GM10847 (cell line): Measurements from ENCODE around the gene BCL2L13.

Experiments used
- POLR2A ChIP-seq: IDR thresholded peaks from 2 replicates; pipeline ENCODE4 v1.6.1; 2011; ENCODE audit not compliant: insufficient read length; ENCODE audit errors: extremely low read depth

The BCL2L13 gene

DNA sequence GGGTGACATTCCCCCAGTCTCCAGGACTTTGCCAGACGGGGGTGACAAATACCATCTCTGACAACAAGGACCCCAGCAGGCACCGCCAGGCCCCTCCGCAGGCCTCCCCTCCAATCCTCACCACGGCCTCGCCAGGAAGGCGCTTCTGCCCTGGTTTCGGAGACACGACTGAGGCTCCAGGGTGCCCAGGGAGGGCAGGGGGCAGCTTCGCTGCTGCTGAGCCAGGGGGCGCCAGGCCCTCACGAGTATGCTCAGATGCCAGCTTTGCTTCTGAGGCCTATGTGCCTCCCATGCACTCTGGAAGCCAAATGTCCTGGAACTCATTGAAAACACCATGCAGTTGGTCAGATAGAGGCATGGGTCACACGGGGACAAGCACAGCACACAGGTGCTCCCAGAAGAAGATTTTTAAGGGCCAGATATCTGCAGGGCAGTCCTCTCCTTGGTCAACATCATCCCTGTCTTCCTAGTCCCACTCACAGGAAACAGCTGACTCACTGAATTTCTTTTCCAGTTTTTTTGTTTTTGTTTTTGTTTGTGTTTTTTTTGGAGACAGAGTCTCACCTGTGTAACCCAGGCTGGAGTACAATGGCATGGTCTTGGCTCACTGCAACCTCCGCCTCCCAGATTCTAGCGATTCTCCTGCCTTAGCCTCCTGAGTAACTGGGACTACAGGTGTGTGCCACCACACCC is 115.8 kb downstream of the BCL2L13 start:
- TF ChIP-seq POLR2A, result no peak

GRCh38 chr22:17761138-17761488 is 122.6 kb downstream of the BCL2L13 start:
- TF ChIP-seq POLR2A, result no peak

GRCh38 chr22:17764036-17764435 is 125.5 kb downstream of the BCL2L13 start:
- no peak for TF ChIP-seq POLR2A

- no peak for TF ChIP-seq POLR2A
Measured at GRCh38 chr22:17767233-17768065, 128.9 kb downstream of the BCL2L13 start.

- no peak for TF ChIP-seq POLR2A
Measured at GRCh38 chr22:17769013-17769715, 130.6 kb downstream of the BCL2L13 start.

DNA sequence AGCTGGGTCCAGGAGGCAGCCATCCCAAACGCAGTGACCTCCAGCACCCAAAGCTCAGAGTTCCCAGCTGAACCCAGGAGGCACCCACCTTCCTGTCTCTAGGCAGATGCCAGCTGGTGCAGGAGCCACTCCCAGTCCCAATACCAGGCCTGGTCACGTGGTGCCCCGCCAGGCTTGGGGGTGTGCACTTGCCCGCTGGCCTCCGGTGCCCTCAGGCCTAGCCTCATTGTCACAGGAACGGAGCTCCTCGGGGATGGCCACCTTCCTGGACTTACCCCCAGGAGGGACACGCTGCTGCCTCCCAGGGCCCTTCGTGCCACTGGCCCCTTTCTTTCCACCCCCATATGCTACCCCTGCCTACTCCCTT is 131.1 kb downstream of the BCL2L13 start:
- no peak for TF ChIP-seq POLR2A

- no peak for TF ChIP-seq POLR2A
Measured at GRCh38 chr22:17770180-17771077, 131.9 kb downstream of the BCL2L13 start.

- TF ChIP-seq POLR2A, result no peak
Measured at GRCh38 chr22:17772249-17772957, 133.8 kb downstream of the BCL2L13 start.

DNA sequence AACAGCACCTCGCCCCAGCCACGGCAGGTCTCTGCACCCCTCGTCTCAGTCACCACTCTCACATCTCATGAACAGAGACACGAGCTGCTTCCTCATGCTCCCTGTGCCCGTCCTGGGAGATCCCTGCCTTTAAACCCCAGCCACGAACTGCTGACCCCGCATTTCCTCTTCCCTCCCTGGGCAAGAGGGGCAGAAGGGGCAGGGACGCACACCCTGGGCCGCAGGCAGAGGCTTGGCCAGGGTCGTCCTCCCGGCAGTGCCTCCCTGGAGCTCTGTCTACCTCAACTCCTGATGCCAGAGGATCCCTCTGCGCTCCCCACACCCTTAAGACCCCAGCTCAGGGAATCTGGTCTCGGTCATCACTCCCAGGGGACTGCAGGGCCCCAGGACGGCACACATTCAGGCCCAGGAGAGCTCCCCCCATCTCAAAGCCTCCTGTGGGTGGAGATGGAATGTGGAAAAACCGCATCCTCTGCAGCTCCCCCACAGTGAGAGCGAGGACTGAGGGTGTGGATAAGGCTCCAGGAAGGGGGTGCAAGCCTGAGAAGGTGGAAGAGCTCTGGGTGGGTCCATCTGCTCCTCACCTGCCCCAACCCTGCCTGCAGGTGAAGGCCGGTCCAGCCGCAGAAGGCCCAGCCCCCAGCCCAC is 134.5 kb downstream of the BCL2L13 start:
- TF ChIP-seq POLR2A, result no peak

GRCh38 chr22:17773606-17774205 is 135.1 kb downstream of the BCL2L13 start:
- peak; percentile 17 for TF ChIP-seq POLR2A

GRCh38 chr22:17774206-17774925 is 135.8 kb downstream of the BCL2L13 start, which contains the start of gene BID:
BID (minus strand) TSS chr22:17774469; CDS start chr22:17750116, 24,353 bp downstream.
- peak; percentile 60 for TF ChIP-seq POLR2A

DNA sequence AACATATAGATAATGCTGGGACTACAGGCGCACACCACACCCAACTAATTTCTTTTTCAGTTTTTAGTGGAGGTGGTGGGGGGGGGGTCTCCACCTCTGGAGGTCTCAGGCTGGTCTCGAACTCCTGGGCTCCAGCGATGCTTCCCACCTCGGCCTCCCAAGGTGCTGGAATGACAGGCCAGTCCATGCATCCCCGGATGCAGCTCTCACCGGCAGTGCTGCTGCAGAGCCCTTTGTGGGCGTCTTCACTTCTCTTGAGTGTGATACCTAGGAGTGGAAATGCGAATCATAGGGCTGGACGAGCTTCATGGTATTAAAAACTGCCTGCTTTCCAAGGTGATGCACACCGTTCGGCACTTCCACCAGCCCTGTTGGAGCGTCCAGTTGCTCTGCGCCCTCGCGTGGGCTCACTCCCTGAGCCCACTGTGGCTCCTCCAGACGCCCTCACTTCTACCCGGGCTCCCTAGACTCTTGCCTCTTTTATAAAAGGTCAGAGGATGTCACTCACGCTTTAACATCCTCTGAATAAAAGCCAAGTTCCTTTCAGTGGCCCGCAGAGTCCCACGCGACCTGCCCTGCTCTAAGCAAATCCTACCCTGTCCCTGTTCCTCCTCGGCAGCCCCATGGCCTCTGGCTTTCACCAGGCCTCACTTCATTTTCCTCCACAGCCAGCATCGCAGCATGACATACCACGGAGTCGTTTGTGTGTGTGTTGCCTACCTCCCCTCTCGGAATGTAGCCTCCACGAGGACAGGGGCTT is 136.5 kb downstream of the BCL2L13 start:
- no peak for TF ChIP-seq POLR2A

DNA sequence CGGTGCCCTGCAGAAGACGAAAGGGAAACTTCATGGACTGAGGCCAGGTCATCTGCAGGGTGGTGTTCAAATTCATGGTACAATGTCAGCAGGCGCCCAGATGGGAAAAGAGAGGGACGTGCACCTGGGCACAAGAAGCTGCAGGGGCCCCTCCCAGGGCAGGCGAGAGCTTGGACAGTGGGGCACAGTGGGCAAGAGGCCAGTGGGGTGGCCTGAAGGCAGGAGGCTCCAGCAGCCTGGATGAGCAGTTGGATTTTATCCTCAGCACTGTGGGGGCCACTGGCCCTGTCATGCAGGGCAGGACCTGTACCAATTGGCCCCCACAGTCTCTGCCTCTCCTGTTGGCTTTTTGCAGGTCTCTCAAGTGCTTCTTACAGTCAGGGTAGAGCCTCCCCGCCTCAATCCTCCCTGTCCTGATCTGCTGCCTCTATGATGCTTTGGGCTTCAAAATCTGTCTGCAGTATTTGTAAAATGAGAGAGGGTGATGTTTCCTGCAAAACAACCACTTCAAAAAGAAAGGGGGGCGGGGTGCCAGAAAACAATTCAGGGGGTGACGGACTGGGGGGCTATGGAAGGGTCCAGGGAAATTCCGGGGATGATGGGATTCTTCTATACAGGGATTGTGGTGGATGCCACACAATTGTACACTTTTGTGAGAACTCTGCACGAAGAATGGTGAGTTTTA is 137.4 kb downstream of the BCL2L13 start:
- TF ChIP-seq POLR2A, result no peak
